ENCODE measurements around the gene ZNF236. TPM values are rescaled to one million over a fixed set of nuclear protein-coding genes. Genes with fewer than 3 reads are reported as not detected.
A peak's percentile ranks its signal among the peaks of the same experiment; 100 is the strongest.

ZNF236 gene
- total and polyA plus RNA-seq, 4 donors = 0.83 to 8.2 (median 5.0) TPM

GRCh38 chr18:76821356-76821874 is 942 bp upstream of the ZNF236 start:
- H3K27ac ChIP-seq (ENCODE audit: low read depth in 1 of 2, low read length in 2 of 2) = peak overlapping the region; percentile 94 to 95
- peak overlapping the region; percentile 67 to 97 (median 92) for H3K4me3 ChIP-seq (ENCODE audit: low read depth in 1 of 3, low read length in 3 of 3)
- H3K36me3 ChIP-seq (ENCODE audit: control insufficient read depth in 4 of 4, insufficient read depth in 3 of 4, low read depth in 1 of 4, low read length in 3 of 4) = no peaks in the 10 kb centered on the region
- no peak for DNase-seq (ENCODE audit: low spot score)
- H3K4me1 ChIP-seq (ENCODE audit: control insufficient read depth in 4 of 4, insufficient read depth in 4 of 4, low read length in 3 of 4) = peaks cover 2 to 21% (median 15%) of the 10 kb centered on the region in 4 donors
- WGBS = under 1% methylated on average over 12 of the region's 12 CpGs
- no peaks in the 10 kb centered on the region for H3K27me3 ChIP-seq (ENCODE audit: control insufficient read depth in 4 of 4, insufficient read depth in 4 of 4, low read length in 3 of 4)
- peak overlapping the region; percentile 85 to 86 for H3K9ac ChIP-seq (ENCODE audit: low read depth in 1 of 2, low read length in 2 of 2)
- H3K9me3 ChIP-seq (ENCODE audit: control insufficient read depth in 4 of 4, low read length in 3 of 4) = no peaks in the 10 kb centered on the region
- TF ChIP-seq TAF1 (conservative IDR thresholded peaks at IDR 0.05) = no peak
- no peak for TF ChIP-seq NR2F2 (IDR thresholded peaks at IDR 0.05)
- TF ChIP-seq MAX (IDR thresholded peaks at IDR 0.05) = no peak
- no peak for TF ChIP-seq REST (IDR thresholded peaks at IDR 0.05)
- TF ChIP-seq EGR1 (IDR thresholded peaks at IDR 0.05; ENCODE audit: low read depth in 2 of 2) = no peak

GRCh38 chr18:76821875-76822505 is 367 bp upstream of the ZNF236 start:
- Histone ChIP-seq H3K4me3 (ENCODE audit: low read depth in 1 of 3, low read length in 3 of 3) (peak overlapping the region; percentile 67 to 97 (median 92)), H3K4me1 (ENCODE audit: control insufficient read depth in 4 of 4, insufficient read depth in 4 of 4, low read length in 3 of 4) (peaks cover 2 to 21% (median 16%) of the 10 kb centered on the region in 4 donors), H3K9ac (ENCODE audit: low read depth in 1 of 2, low read length in 2 of 2) (peak overlapping the region; percentile 85 to 86), H3K27me3 (ENCODE audit: control insufficient read depth in 4 of 4, insufficient read depth in 4 of 4, low read length in 3 of 4) (no peaks in the 10 kb centered on the region), H3K27ac (ENCODE audit: low read depth in 1 of 2, low read length in 2 of 2) (peak overlapping the region; percentile 94 to 95), H3K36me3 (ENCODE audit: control insufficient read depth in 4 of 4, insufficient read depth in 3 of 4, low read depth in 1 of 4, low read length in 3 of 4) (no peaks in the 10 kb centered on the region), H3K9me3 (ENCODE audit: control insufficient read depth in 4 of 4, low read length in 3 of 4) (no peaks in the 10 kb centered on the region)
- under 1% methylated on average over 88 of the region's 88 CpGs for WGBS
- peak; percentile 72 for DNase-seq (ENCODE audit: low spot score)
- TF ChIP-seq YY1 (IDR thresholded peaks at IDR 0.05) (peak; percentile 60), REST (IDR thresholded peaks at IDR 0.05) (no peak)

GRCh38 chr18:76823161-76823538 is 793 bp downstream of the ZNF236 start:
- no peaks in the 10 kb centered on the region for H3K27me3 ChIP-seq (ENCODE audit: control insufficient read depth in 4 of 4, insufficient read depth in 4 of 4, low read length in 3 of 4)
- no peak for DNase-seq (ENCODE audit: low spot score)
- H3K4me1 ChIP-seq (ENCODE audit: control insufficient read depth in 4 of 4, insufficient read depth in 4 of 4, low read length in 3 of 4) = peaks cover 2 to 21% (median 16%) of the 10 kb centered on the region in 4 donors
- TF ChIP-seq JUND (IDR thresholded peaks at IDR 0.05) = no peak
- no peak for TF ChIP-seq NR2F2 (IDR thresholded peaks at IDR 0.05)
- TF ChIP-seq CTCF (IDR thresholded peaks at IDR 0.05; ENCODE audit: low read depth, low read length, missing input control) = no peak
- H3K27ac ChIP-seq (ENCODE audit: low read depth in 1 of 2, low read length in 2 of 2) = peak overlapping the region; percentile 5 to 40
- no peaks in the 10 kb centered on the region for H3K9me3 ChIP-seq (ENCODE audit: control insufficient read depth in 4 of 4, low read length in 3 of 4)
- H3K4me3 ChIP-seq (ENCODE audit: low read depth in 1 of 3, low read length in 3 of 3) = peak overlapping the region; percentile 42 to 67 (median 62)
- WGBS = 7% methylated on average over 26 of the region's 26 CpGs
- H3K36me3 ChIP-seq (ENCODE audit: control insufficient read depth in 4 of 4, insufficient read depth in 3 of 4, low read depth in 1 of 4, low read length in 3 of 4) = no peaks in the 10 kb centered on the region
- peak overlapping the region in 1 of 2 donors; percentile 43 for H3K9ac ChIP-seq (ENCODE audit: low read depth in 1 of 2, low read length in 2 of 2)

All from liver (tissue), 9 donors.